IPS DF 4.7 (cell line): ENCODE data around the gene ST6GAL1.

Source experiments
- DNase-seq: peaks from one replicate; pipeline ENCODE4 v3.0.0-alpha.2; 2013; ENCODE audit warnings: low spot score; ENCODE audit errors: extremely low read depth

The ST6GAL1 gene

GRCh38 chr3:186915806-186916796, 14.2 kb upstream of the ST6GAL1 start:
- no peak for DNase-seq

DNA sequence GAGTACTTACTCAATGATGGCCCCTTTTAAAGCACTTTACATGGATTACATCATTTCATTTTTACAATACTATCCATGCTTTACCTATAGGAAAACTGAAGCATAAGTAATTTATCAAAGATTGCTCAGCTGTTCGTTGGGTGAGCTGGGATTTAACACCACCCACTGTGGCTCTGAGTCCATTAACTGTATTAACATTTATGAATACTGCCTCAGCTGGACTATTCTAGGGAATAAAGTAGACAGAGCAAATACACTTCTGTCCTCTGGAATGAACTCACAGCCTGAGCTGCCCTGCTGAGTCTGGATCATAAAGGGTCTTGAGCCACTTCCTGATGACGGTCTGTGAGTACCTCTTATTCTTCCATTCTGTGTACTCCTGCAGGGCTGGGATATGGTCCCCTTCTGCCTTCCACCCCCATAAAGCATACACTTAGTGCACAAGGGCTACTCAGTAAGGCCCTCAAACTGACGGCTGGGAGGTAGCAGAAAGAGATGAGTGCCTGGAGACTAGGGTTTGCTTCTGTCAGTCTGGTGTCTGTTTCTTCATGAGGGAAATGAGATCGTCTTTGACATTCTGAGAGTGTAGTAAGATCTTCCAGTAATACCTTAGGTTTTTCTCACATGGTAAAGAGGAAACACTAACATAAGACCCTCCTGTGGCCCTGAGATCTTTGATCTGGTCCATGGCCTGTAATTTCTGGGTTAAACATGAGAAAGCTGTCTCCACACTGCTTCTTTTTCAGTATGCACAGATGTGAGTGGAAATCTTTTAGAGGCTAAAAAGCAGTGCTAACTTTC, 12.6 kb upstream of the ST6GAL1 start:
- no peak for DNase-seq

GRCh38 chr3:186920301-186920700, 10.0 kb upstream of the ST6GAL1 start:
- DNase-seq: no peak

GRCh38 chr3:186920796-186921195, 9.5 kb upstream of the ST6GAL1 start:
- DNase-seq: no peak

- DNase-seq: no peak
Observed at GRCh38 chr3:186921578-186921977, 8.7 kb upstream of the ST6GAL1 start.

- no peak for DNase-seq
Observed at GRCh38 chr3:186922224-186922623, 8.1 kb upstream of the ST6GAL1 start.

DNA sequence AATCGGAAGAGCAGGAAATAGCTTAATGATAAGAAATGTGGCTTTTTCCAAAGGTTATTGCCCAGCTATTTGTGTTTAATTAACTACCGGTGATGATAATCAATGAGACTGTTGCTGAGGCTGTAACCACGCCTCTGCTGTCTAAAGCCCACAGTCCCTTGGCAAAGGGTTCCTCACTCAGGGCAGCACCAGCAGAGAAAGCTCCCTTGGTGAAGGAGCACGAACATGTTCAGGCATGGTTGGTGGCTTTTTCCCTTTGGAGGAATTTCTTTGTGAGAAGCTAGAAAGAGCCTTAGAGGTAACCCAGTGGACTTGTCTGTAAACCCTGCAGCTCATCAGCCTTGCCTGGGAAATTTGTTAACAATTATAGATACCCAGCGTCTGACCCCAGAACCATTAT, 7.5 kb upstream of the ST6GAL1 start:
- DNase-seq: no peak

DNA sequence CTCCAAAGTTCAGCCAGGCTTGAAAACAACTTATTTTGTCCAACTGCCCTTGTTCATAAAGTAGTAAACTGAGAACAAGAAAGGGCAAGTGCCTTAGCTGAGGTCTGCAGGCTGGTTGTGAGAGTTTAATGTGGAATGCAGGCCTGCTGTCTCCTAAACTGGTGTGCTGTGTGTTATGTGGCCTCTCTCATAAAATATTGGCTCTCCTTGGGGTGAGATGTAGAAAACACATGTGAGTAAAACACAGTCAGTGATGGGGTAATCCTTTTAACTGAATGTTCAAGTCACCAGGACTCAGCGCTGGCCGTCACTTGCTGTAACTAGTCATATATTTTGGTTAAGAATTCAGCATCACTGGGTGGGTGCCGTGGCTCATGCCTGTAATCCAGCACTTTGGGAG, 7.1 kb upstream of the ST6GAL1 start:
- DNase-seq: no peak

DNA sequence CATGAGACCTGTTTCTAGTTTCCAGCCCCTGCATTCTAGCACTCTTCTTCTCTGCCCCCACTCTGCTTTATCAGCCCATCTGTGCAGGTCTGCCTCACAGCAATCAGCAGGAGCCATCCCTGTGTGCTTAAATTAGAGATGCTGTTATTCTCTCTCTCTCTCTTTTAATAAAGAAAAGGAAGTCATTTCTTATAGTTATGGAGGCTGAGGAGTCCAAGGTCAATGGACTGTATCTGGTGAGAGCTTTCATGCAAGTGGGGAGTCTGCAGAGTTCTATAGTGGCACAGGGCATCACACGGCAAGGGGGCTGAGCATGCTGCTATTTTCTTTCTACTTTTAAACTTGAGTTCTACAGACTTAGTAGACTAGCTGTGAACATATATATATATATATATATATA, 4.5 kb upstream of the ST6GAL1 start:
- no peak for DNase-seq

DNA sequence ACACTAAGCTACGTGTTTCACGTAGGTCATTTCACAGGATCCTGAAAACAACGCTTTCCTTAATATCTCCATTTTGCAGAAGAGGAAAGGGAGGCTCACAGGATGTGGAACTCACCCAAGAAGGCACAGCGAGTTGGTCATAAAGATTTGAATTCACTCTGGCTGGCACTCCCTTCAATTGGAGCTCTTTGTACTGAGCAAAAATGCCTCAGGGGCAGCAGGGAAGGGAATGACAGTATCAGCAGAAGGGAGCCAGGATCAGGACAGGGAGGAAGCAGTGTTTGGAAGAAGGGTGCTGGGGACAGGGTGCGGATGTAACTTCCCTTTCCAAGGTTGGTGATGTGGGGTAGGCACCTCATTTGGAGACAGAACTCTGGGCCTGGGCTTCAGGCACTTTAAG, 1.1 kb upstream of the ST6GAL1 start:
- no peak for DNase-seq

DNA sequence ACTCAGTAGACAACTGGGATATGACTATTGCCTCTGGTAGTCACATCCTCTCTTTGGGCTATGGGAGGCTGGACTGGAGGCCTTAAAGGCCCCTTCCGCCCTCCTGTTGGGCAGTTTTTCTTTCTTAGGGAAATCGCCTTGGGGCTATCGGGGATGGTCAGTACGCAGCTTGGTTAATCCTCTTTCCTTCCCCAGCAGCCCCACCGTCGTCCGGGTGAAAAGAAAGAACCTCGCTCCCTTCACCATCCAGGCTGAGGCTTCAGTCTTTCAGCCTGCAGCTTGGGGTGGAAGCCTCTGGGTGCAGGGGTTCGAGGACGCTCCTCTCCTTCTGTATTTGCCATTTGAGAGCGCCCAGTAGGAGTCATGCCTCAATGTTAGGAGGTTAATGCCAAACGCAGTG, 641 bp upstream of the ST6GAL1 start:
- no peak for DNase-seq

- peak; percentile 38 for DNase-seq
Observed at GRCh38 chr3:186930641-186931531, 560 bp downstream of the ST6GAL1 start.

- DNase-seq: no peak
Observed at GRCh38 chr3:186931532-186932280, 1.4 kb downstream of the ST6GAL1 start.

DNA sequence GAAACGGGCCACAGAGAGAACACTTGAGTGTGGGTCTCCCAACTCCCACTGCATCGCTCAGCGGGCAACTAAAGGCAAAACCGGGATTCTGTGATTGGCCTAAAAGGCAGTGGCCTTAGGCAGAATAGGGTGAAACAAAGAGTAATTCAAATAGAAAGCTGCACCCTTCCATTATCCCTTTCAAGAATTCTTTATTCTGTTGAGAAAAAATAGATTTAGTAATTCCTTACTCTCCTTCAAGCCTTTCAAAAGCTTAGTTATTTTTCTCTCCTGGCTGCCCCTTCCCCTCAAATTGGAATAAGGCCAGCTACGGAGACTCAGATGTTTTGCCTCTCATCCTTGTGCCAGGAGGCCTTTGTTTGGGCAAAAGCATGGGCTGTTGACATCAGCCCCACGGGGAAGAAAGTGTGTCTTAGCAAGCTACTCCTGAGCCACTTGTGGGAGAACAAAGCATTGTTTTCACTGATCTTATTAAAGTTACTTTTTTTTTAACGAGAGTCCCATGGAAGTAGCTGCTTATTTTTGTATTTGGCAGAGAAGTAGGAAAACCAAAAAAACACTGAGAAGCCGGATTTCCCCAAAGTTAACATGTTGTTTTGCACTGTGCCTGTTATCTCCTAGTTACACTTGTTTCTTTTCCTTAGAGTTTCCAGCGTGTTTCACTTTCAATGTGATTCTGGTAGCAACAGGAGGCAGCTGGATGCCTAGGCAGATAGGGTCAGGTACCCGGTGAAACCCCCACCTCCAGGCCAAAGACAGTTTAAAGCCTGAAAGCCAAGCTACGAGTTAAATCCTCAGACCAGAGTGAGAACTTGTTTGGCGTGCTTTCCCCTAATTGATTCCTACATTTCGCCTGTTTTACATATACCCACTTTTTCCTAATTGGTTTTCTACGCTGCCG, 2.2 kb downstream of the ST6GAL1 start:
- DNase-seq: no peak

- no peak for DNase-seq
Observed at GRCh38 chr3:186933816-186934215, 3.5 kb downstream of the ST6GAL1 start.

DNA sequence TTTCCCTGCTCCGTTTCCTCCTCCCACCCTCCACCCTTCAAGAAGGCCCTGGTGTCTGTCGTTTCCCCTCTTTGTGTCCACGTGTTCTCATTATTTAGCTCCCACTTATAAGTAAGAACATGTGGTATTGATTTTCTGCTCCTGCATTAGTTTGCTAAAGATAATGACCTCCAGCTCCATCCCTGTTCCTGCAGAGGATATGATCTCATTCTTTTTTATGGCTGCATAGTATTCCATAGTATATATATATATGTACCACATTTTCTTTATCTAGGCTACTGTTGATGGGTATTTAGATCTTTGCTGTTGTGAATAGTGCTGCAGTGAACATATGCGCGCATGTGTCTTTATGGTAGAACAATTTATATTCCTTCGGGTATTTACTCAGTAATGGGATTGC, 4.8 kb downstream of the ST6GAL1 start:
- no peak for DNase-seq

- DNase-seq: no peak
Observed at GRCh38 chr3:186937017-186937875, 6.9 kb downstream of the ST6GAL1 start.

DNA sequence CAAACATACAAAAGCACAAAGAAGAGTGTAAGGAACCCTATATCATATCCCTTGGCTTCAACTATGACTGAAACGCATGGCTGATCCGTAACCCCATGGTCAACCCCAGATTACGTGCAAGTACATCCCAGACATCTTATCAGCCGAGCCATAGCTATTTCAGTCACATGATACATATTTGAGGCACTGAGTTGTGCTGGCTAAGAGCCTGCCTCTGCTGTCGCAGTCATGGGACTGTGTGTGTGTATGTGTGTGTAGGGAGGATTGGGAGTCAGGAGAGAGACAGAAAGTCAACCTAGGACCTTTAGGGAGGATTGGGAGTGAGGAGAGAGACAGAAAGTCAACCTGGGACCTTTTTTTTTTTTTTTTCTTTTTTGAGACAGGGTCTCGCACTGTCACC, 8.4 kb downstream of the ST6GAL1 start:
- no peak for DNase-seq

GRCh38 chr3:186939536-186939935, 9.2 kb downstream of the ST6GAL1 start:
- no peak for DNase-seq
